H1 (cell line): Measurements from ENCODE around the gene LARP1. TPM values are rescaled to one million over a fixed set of nuclear protein-coding genes. Genes with fewer than 3 reads are reported as not detected.

Experiments
- CTCF ChIA-PET: fragments of 300-600 bp; sonication (Branson Sonifier 250); formaldehyde crosslinking; loops from one replicate; lab custom pipeline; 2021; ENCODE audit not compliant: partially characterized antibody; lab: Charles Lee
- POLR2A ChIA-PET: fragments of 300-600 bp; sonication (Branson Sonifier 250); formaldehyde crosslinking; loops from one replicate; lab custom pipeline; 2021; ENCODE audit warnings: inconsistent platforms; ENCODE audit not compliant: partially characterized antibody; lab: Charles Lee
- DNase-seq, 2 experiments: peaks; one replicate each; pipeline versions ENCODE4 v3.0.0 to v3.0.0-alpha.2; 2010 to 2022; ENCODE audit warnings: low spot score in 2 of 2, low read depth in 1 of 2, mixed read lengths in 1 of 2
- FAIRE-seq: peaks from 2 replicates; lab custom pipeline; 2011; peaks lifted over from hg19 to GRCh38; lab: Jason Lieb, UNC
- H2AFZ ChIP-seq: 2 replicates; pipeline ENCODE4 v1.8.1; 2012; ENCODE audit warnings: low read length, inconsistent platforms
- H2AK5ac ChIP-seq: 2 replicates; pipeline ENCODE4 v1.6.1; 2013; ENCODE audit warnings: low read depth, low read length
- H2BK120ac ChIP-seq: replicated peaks from 2 replicates; pipeline ENCODE3; 2013; ENCODE audit warnings: low read depth, low read length, inconsistent platforms
- H2BK12ac ChIP-seq: 2 replicates; pipeline ENCODE4 v1.6.1; 2013; ENCODE audit warnings: low read depth, low read length
- H2BK15ac ChIP-seq: 2 replicates; pipeline ENCODE4 v1.6.1; 2013; ENCODE audit warnings: low read length
- H2BK20ac ChIP-seq: 2 replicates; pipeline ENCODE4 v1.6.1; 2013; ENCODE audit warnings: low read length
- H2BK5ac ChIP-seq: 2 replicates; pipeline ENCODE4 v1.6.1; 2013; ENCODE audit warnings: low read depth, low read length
- H3K14ac ChIP-seq: 2 replicates; pipeline ENCODE4 v1.6.1; 2013; ENCODE audit warnings: inconsistent platforms; ENCODE audit not compliant: insufficient read length
- H3K18ac ChIP-seq: 2 replicates; pipeline ENCODE4 v1.6.1; 2013; ENCODE audit warnings: low read length; ENCODE audit errors: extremely low read depth
- H3K23ac ChIP-seq: 2 replicates; pipeline ENCODE4 v1.6.1; 2013; ENCODE audit warnings: inconsistent platforms; ENCODE audit not compliant: insufficient read length
- H3K23me2 ChIP-seq: 2 replicates; pipeline ENCODE4 v1.6.1; 2013; ENCODE audit warnings: low read depth, low read length
- H3K27ac ChIP-seq: 2 replicates; pipeline ENCODE4 v1.6.1; 2011; ENCODE audit warnings: low read depth, low read length, inconsistent platforms
- H3K27me3 ChIP-seq, 4 experiments: replicated peaks in 1 of 4; 1 replicate in 1 of 4; 2 replicates in 3 of 4; pipeline versions ENCODE4 v1.6.1 to v1.8.1; 2011 to 2013; ENCODE audit warnings: low read length in 3 of 4, mild to moderate bottlenecking in 3 of 4, inconsistent platforms in 2 of 4, mixed read lengths in 2 of 4, moderate library complexity in 1 of 4; ENCODE audit not compliant: control insufficient read depth in 3 of 4, insufficient read depth in 3 of 4; ENCODE audit errors: extremely low read depth in 1 of 4
- H3K36me3 ChIP-seq, 4 experiments: 2 replicates each; pipeline versions ENCODE4 v1.6.1 to v1.8.1; 2011 to 2013; ENCODE audit warnings: mild to moderate bottlenecking in 4 of 4, low read length in 3 of 4, moderate library complexity in 2 of 4, control low read depth in 1 of 4, inconsistent platforms in 1 of 4; ENCODE audit not compliant: insufficient read depth in 4 of 4, control insufficient read depth in 2 of 4
- H3K4ac ChIP-seq: replicated peaks from 2 replicates; pipeline ENCODE3; 2013; ENCODE audit warnings: low read length, low read depth, mixed read lengths, inconsistent platforms; ENCODE audit not compliant: insufficient read length
- H3K4me1 ChIP-seq, 4 experiments: replicated peaks in 1 of 4; 1 replicate in 1 of 4; 2 replicates in 3 of 4; pipeline versions ENCODE4 v1.6.1 to v1.8.1; 2011 to 2013; ENCODE audit warnings: low read length in 3 of 4, inconsistent platforms in 2 of 4, mixed read lengths in 1 of 4; ENCODE audit not compliant: insufficient read depth in 4 of 4, control insufficient read depth in 3 of 4
- H3K4me2 ChIP-seq, 2 experiments: 2 replicates each; pipeline versions ENCODE4 v1.6.1 to v1.8.1; 2011 to 2013; ENCODE audit warnings: low read depth in 2 of 2, low read length in 2 of 2, control low read depth in 1 of 2, inconsistent platforms in 1 of 2, mild to moderate bottlenecking in 1 of 2; ENCODE audit not compliant: insufficient read depth in 1 of 2
- H3K4me3 ChIP-seq, 4 experiments: fragments of 200-600, 300-600 bp in 1 of 4; sonication (generic), shearing (Covaris generic), sonication (Bioruptor Twin) in 1 of 4; 2 replicates each; pipeline versions ENCODE4 v1.5.1 to v1.8.1; 2011 to 2016; ENCODE audit warnings: low read length in 4 of 4, low read depth in 3 of 4, control low read depth in 2 of 4, inconsistent platforms in 2 of 4, mild to moderate bottlenecking in 2 of 4, mixed read lengths in 1 of 4, moderate library complexity in 1 of 4; ENCODE audit not compliant: insufficient read depth in 2 of 4; ENCODE audit errors: extremely low read depth in 1 of 4
- H3K56ac ChIP-seq: replicated peaks from 2 replicates; pipeline ENCODE3; 2013; ENCODE audit warnings: low read depth, mild to moderate bottlenecking, mixed read lengths, low read length, inconsistent platforms; ENCODE audit not compliant: insufficient read length
- H3K79me1 ChIP-seq: 2 replicates; pipeline ENCODE4 v1.6.1; 2013; ENCODE audit warnings: low read depth, low read length, control low read depth
- H3K79me2 ChIP-seq, 2 experiments: 2 replicates each; pipeline versions ENCODE4 v1.6.1 to v1.8.1; 2012 to 2013; ENCODE audit warnings: low read length in 2 of 2, mild to moderate bottlenecking in 2 of 2, inconsistent platforms in 1 of 2; ENCODE audit not compliant: insufficient read depth in 2 of 2, control insufficient read depth in 1 of 2
- H3K9ac ChIP-seq, 4 experiments: replicated peaks in 1 of 4; 1 replicate in 1 of 4; 2 replicates in 3 of 4; pipeline versions ENCODE4 v1.6.1 to v1.8.1; 2011 to 2013; ENCODE audit warnings: low read depth in 3 of 4, low read length in 3 of 4, control low read depth in 2 of 4, mild to moderate bottlenecking in 2 of 4, moderate library complexity in 2 of 4, inconsistent platforms in 1 of 4; ENCODE audit errors: extremely low read depth in 1 of 4
- H3K9me3 ChIP-seq, 2 experiments: 2 replicates each; pipeline versions ENCODE4 v1.6.1 to v1.8.1; 2012 to 2013; ENCODE audit warnings: mild to moderate bottlenecking in 2 of 2, moderate library complexity in 2 of 2, control low read depth in 1 of 2, inconsistent platforms in 1 of 2, low read depth in 1 of 2, low read length in 1 of 2, mixed read lengths in 1 of 2; ENCODE audit not compliant: insufficient read depth in 2 of 2
- H4K20me1 ChIP-seq, 2 experiments: replicated peaks in 1 of 2; 2 replicates each; pipeline versions ENCODE3 to v1.8.1; 2011 to 2013; ENCODE audit warnings: inconsistent platforms in 2 of 2, low read length in 2 of 2, mild to moderate bottlenecking in 1 of 2; ENCODE audit not compliant: insufficient read depth in 2 of 2, control insufficient read depth in 1 of 2
- H4K5ac ChIP-seq: 2 replicates; pipeline ENCODE4 v1.6.1; 2013; ENCODE audit warnings: low read length, low read depth, mixed read lengths, inconsistent platforms; ENCODE audit not compliant: insufficient read length
- H4K8ac ChIP-seq: 2 replicates; pipeline ENCODE4 v1.8.0; 2013; ENCODE audit warnings: mild to moderate bottlenecking, moderate library complexity, low read length, inconsistent platforms; ENCODE audit not compliant: insufficient read depth; ENCODE audit errors: extremely low read depth
- H4K91ac ChIP-seq: replicated peaks from 2 replicates; pipeline ENCODE3; 2013; ENCODE audit warnings: low read length, mixed read lengths, inconsistent platforms; ENCODE audit not compliant: insufficient read length
- CREB1 ChIP-seq: IDR thresholded peaks from 2 replicates; pipeline ENCODE4 v1.6.1; 2012; ENCODE audit warnings: inconsistent platforms
- CTCF ChIP-seq, 3 experiments: IDR thresholded peaks; 1 replicate in 2 of 3; 2 replicates in 1 of 3; pipeline versions ENCODE4 v1.5.1 to v1.6.1; 2011; ENCODE audit warnings: low read length in 3 of 3, mild to moderate bottlenecking in 3 of 3, inconsistent platforms in 2 of 3, low read depth in 1 of 3, moderate library complexity in 1 of 3; ENCODE audit not compliant: insufficient read depth in 1 of 3; ENCODE audit errors: control extremely low read depth in 1 of 3
- GTF2F1 ChIP-seq: IDR thresholded peaks from 2 replicates; pipeline ENCODE4 v1.6.1; 2012; ENCODE audit warnings: low read depth, low read length, improper control_type of control experiment, borderline replicate concordance
- JUND ChIP-seq: IDR thresholded peaks from 2 replicates; pipeline ENCODE4 v1.6.1; 2011; ENCODE audit warnings: mild to moderate bottlenecking, improper control_type of control experiment, low read length
- KDM4A ChIP-seq: IDR thresholded peaks from one replicate; pipeline ENCODE4 v1.7.1; 2012; ENCODE audit warnings: low read depth, mild to moderate bottlenecking, moderate library complexity, low read length, inconsistent platforms; ENCODE audit not compliant: severe bottlenecking
- NRF1 ChIP-seq: IDR thresholded peaks from 2 replicates; pipeline ENCODE4 v1.6.1; 2011; ENCODE audit warnings: mild to moderate bottlenecking, low read depth, low read length, improper control_type of control experiment
- POLR2AphosphoS5 ChIP-seq: IDR thresholded peaks from 2 replicates; pipeline ENCODE4 v1.6.1; 2011; ENCODE audit warnings: low read depth, low read length
- RXRA ChIP-seq: IDR thresholded peaks from 2 replicates; pipeline ENCODE4 v1.6.1; 2011; ENCODE audit warnings: low read depth, mild to moderate bottlenecking, low read length, moderate library complexity; ENCODE audit not compliant: insufficient read depth
- SIRT6 ChIP-seq: IDR thresholded peaks from one replicate; pipeline ENCODE4 v1.7.1; 2012; ENCODE audit warnings: low read length, inconsistent platforms
- SRF ChIP-seq: IDR thresholded peaks from 2 replicates; pipeline ENCODE4 v1.6.1; 2011; ENCODE audit warnings: mild to moderate bottlenecking, low read depth, low read length, moderate library complexity
- TAF7 ChIP-seq: optimal IDR thresholded peaks from 2 replicates; pipeline ENCODE3; 2011; ENCODE audit warnings: low read depth, mild to moderate bottlenecking, inconsistent platforms, low read length, moderate library complexity, borderline replicate concordance
- WGBS, 2 experiments: shearing (Covaris generic) in 1 of 2; methylation state at CpG; one replicate each; pipeline versions ENCODE4 v1.1.6 to v1.1.7; 2013 to 2015; ENCODE audit warnings: low lambda C conversion rate in 2 of 2, mixed read lengths in 2 of 2, inconsistent platforms in 1 of 2, low coverage in 1 of 2, missing lambda C conversion rate in 1 of 2; ENCODE audit not compliant: insufficient replicate concordance in 2 of 2, insufficient coverage in 1 of 2, insufficient read length in 1 of 2; ENCODE audit errors: extremely low coverage in 1 of 2, missing lambda C conversion rate in 1 of 2; 5-methylcytosine and 5-hydroxymethylcytosine counted together
- polyA plus RNA-seq, 7 experiments: library from polyadenylated mRNA; depleted of rRNA in 3 of 7; stranded (reverse) in 5 of 7; unstranded in 2 of 7; fragments of >200 nt in 5 of 7; fragments of 200-250 nt in 2 of 7; gene quantifications; 1 replicate in 5 of 7; 2 replicates in 1 of 7; 4 replicates in 1 of 7; pipeline versions ENCODE4 v1.2.1 to v1.2.3, GENCODE V29; 2011 to 2013; ENCODE audit warnings: missing spikeins in 2 of 7, mixed read lengths in 2 of 7
- total RNA-seq: library from RNA; stranded (reverse); fragmentation: NEBNext Ultra II Directional; extraction: Animal tissue kit (Norgen Biotek cat#: 25700); gene quantifications from 2 replicates; pipeline ENCODE4 v1.2.1, GENCODE V29; 2021
- TF ChIP-seq, protein P1 (sequence below): IDR thresholded peaks from 2 replicates; pipeline ENCODE4 v1.6.1; 2012; ENCODE audit warnings: inconsistent platforms

LARP1 gene
- total and polyA plus RNA-seq, 2 of the 8 experiments (the other 6 are each of a cell fraction or from before 2014, with no cell fraction given): 106 to 422 TPM

DNA sequence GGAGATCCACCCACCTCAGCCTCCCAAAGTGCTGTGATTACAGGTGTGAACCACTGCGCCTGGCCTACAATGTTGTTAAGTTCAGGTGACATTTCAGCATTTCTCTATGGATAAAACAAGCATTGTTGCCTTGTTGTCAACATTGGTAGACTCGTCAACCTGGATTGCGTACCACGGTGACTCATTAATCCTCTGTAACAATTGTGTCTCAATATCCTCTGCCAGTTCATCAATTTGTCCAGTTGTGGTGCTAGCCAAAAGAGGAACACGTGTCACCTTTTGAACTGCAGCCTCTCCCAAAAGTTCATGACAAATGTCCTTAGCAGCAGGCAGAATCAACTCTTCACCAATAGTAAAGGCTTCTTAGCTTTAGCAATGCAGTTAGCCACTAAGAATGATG lies 46.3 kb upstream of the LARP1 start:
- H2BK5ac ChIP-seq: no peak overlapping the region
- no peaks in the 10 kb centered on the region for H3K27me3 ChIP-seq
- H3K9me3 ChIP-seq: no peaks in the 10 kb centered on the region
- H3K23me2 ChIP-seq: peaks cover 8% of the 10 kb centered on the region
- peaks cover 0 to 2% of the 10 kb centered on the region in 2 experiments; a peak in 2 of 4 replicates for H3K79me2 ChIP-seq
- no peak overlapping the region for H3K4ac ChIP-seq
- H3K23ac ChIP-seq: no peak overlapping the region
- no peak overlapping the region for H2BK120ac ChIP-seq
- H2AFZ ChIP-seq: no peak overlapping the region
- no peaks in the 10 kb centered on the region for H3K79me1 ChIP-seq
- FAIRE-seq: no peak
- CTCF ChIA-PET: interaction anchor here (0.6 to 2.2 kb wide), 2 partner anchors 31 to 506 kb away, joined by 5 to 7 read pairs; no protein-coding TSS in a partner anchor
- H3K18ac ChIP-seq: no peak overlapping the region
- no peak overlapping the region for H2BK15ac ChIP-seq
- DNase-seq: no peak
- H3K36me3 ChIP-seq: no peaks in the 10 kb centered on the region
- POLR2A ChIA-PET: interaction anchor here (0.9 to 1.5 kb wide), 2 partner anchors 13 to 17 kb away, joined by 3 to 5 read pairs; no protein-coding TSS in a partner anchor
- no peak overlapping the region for H3K56ac ChIP-seq
- no peak overlapping the region for H3K4me2 ChIP-seq
- no peak overlapping the region for H2AK5ac ChIP-seq
- no peak overlapping the region for H3K9ac ChIP-seq
- WGBS, 2 experiments: 94% methylated on average over 5 of the region's 5 CpGs; no CpG with 5 or more reads in 1 of the 2 experiments
- no peak overlapping the region for H4K5ac ChIP-seq
- H4K8ac ChIP-seq: no peak overlapping the region
- H4K91ac ChIP-seq: no peak overlapping the region
- no peak overlapping the region for H3K14ac ChIP-seq
- no peak overlapping the region for H2BK20ac ChIP-seq
- H2BK12ac ChIP-seq: no peak overlapping the region
- peaks cover 7 to 26% (median 14%) of the 10 kb centered on the region in 4 experiments for H3K4me1 ChIP-seq
- H4K20me1 ChIP-seq: no peaks in the 10 kb centered on the region
- H3K4me3 ChIP-seq: no peak overlapping the region
- H3K27ac ChIP-seq: no peak overlapping the region
- TF ChIP-seq SIRT6 (no peak), NRF1 (no peak), GTF2F1 (no peak), CREB1 (no peak), SRF (no peak), TAF7 (no peak), KDM4A (no peak), CTCF (IDR thresholded peaks at IDR 0.05; ENCODE audit: control extremely low read depth in 1 of 3, insufficient read depth in 1 of 3, low read depth in 1 of 3, low read length in 3 of 3) (no peak), RXRA (no peak), POLR2AphosphoS5 (no peak), JUND (no peak)
- TF ChIP-seq, protein P1, sequence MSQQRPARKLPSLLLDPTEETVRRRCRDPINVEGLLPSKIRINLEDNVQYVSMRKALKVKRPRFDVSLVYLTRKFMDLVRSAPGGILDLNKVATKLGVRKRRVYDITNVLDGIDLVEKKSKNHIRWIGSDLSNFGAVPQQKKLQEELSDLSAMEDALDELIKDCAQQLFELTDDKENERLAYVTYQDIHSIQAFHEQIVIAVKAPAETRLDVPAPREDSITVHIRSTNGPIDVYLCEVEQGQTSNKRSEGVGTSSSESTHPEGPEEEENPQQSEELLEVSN: no peak
